HepG2 (cell line): Measurements from ENCODE around the gene BEND3.

ENCODE experiments used
- EP300 ChIP-seq, 3 experiments: sonication (generic) in 1 of 3; formaldehyde crosslinking in 1 of 3; IDR thresholded peaks; 2 replicates each; pipeline versions ENCODE4 v1.5.1 to v1.6.1; 2011 to 2020; ENCODE audit warnings: low read depth in 2 of 3, low read length in 2 of 3, borderline replicate concordance in 1 of 3, improper control_type of control experiment in 1 of 3, mild to moderate bottlenecking in 1 of 3, missing genetic modification reagents in 1 of 3, moderate library complexity in 1 of 3
- ZNF768 ChIP-seq: sonication (generic); formaldehyde crosslinking; IDR thresholded peaks from 2 replicates; pipeline ENCODE4 v1.4.0; 2020; ENCODE audit warnings: missing genetic modification reagents
- TF ChIP-seq, protein P1 (sequence below): sonication (generic); formaldehyde crosslinking; IDR thresholded peaks from 2 replicates; pipeline ENCODE4 v1.8.0; 2022; ENCODE audit warnings: missing genetic modification reagents, mild to moderate bottlenecking, moderate library complexity, borderline replicate concordance
- TF ChIP-seq, protein P2 (sequence below): sonication (generic); formaldehyde crosslinking; IDR thresholded peaks from 2 replicates; pipeline ENCODE4 v1.5.0; 2020; ENCODE audit warnings: mild to moderate bottlenecking, missing genetic modification reagents, moderate library complexity

DNA sequence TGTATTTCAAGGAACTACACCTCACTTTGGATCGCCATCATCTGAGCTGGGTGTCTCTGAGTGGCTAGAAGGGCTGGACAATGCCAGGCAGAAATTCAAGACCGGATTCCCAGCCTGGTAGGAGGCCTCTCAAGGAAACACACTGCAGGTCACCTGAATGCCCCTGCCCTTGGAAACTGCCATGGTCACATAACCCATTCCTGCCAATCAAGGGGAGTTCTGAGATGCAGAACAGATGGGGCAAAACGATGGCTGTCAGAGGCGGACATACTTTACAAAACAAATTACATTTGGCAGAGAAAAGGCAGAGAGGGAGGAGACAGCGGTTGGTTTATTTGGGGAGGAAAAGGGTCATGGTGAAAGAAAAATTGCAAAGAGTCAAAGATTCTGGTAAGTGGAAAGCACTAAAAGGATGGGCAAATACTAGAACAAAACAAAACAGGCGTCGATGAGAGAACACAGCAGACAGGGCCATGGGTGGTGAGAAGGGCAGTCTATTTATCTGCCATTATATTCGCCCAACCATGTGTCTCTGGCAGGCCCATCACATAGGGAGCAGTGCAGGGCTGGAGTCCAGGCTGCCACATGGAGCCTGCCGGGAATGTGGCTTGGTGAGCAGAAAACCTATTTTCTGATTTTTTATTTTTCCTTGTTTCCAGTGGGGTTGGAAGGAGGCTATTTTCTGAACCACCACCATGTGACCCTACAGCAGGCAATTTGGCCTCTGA, 13.5 kb downstream of the BEND3 start:
- TF ChIP-seq, protein P1, sequence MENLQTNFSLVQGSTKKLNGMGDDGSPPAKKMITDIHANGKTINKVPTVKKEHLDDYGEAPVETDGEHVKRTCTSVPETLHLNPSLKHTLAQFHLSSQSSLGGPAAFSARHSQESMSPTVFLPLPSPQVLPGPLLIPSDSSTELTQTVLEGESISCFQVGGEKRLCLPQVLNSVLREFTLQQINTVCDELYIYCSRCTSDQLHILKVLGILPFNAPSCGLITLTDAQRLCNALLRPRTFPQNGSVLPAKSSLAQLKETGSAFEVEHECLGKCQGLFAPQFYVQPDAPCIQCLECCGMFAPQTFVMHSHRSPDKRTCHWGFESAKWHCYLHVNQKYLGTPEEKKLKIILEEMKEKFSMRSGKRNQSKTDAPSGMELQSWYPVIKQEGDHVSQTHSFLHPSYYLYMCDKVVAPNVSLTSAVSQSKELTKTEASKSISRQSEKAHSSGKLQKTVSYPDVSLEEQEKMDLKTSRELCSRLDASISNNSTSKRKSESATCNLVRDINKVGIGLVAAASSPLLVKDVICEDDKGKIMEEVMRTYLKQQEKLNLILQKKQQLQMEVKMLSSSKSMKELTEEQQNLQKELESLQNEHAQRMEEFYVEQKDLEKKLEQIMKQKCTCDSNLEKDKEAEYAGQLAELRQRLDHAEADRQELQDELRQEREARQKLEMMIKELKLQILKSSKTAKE = no peak
- TF ChIP-seq ZNF768 (CRISPR knock-in tag) (no peak), EP300 (IDR thresholded peaks at IDR 0.05; ENCODE audit: low read depth in 2 of 2, low read length in 2 of 2) (no peak), EP300 (CRISPR knock-in tag; IDR thresholded peaks at IDR 0.05; ENCODE audit: borderline replicate concordance) (no peak)
- TF ChIP-seq, protein P2, sequence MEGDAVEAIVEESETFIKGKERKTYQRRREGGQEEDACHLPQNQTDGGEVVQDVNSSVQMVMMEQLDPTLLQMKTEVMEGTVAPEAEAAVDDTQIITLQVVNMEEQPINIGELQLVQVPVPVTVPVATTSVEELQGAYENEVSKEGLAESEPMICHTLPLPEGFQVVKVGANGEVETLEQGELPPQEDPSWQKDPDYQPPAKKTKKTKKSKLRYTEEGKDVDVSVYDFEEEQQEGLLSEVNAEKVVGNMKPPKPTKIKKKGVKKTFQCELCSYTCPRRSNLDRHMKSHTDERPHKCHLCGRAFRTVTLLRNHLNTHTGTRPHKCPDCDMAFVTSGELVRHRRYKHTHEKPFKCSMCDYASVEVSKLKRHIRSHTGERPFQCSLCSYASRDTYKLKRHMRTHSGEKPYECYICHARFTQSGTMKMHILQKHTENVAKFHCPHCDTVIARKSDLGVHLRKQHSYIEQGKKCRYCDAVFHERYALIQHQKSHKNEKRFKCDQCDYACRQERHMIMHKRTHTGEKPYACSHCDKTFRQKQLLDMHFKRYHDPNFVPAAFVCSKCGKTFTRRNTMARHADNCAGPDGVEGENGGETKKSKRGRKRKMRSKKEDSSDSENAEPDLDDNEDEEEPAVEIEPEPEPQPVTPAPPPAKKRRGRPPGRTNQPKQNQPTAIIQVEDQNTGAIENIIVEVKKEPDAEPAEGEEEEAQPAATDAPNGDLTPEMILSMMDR (CRISPR knock-in tag) = no peak
